NCI-H1436 treated with DMSO at 0.1 percent for 48 hours (cell line): ENCODE data around the gene DUOX1.
"Not testable (repeated sequence)": the region's sequence is repeated elsewhere in the genome, so short reads cannot be mapped to it uniquely, and the experiment has no call there.

Experiments
- DNase-seq: peaks from one replicate; lab custom pipeline; 2025; lab: John Stamatoyannopoulos, UW

DUOX1 gene

GRCh38 chr15:45121706-45122417 is 7.9 kb upstream of the DUOX1 start:
- DNase-seq, result no peak

- no peak for DNase-seq
These were observed 7.1 kb upstream of the DUOX1 start for GRCh38 chr15:45122719-45123118.

- DNase-seq, result no peak
These were observed 6.4 kb upstream of the DUOX1 start for GRCh38 chr15:45123397-45123796.

GRCh38 chr15:45126535-45127158 is 3.1 kb upstream of the DUOX1 start:
- no peak for DNase-seq

GRCh38 chr15:45128971-45129639 is 689 bp upstream of the DUOX1 start:
- DNase-seq, result no peak

- DNase-seq, result no peak
These were observed 652 bp downstream of the DUOX1 start for GRCh38 chr15:45130291-45131000.

GRCh38 chr15:45131510-45131909 is 1.7 kb downstream of the DUOX1 start:
- no peak for DNase-seq

- DNase-seq, result no peak
These were observed 3.2 kb downstream of the DUOX1 start for GRCh38 chr15:45132844-45133560.

- DNase-seq, result no peak
These were observed 3.7 kb downstream of the DUOX1 start for GRCh38 chr15:45133561-45133920.

GRCh38 chr15:45134046-45134445 is 4.3 kb downstream of the DUOX1 start:
- no peak for DNase-seq

- no peak for DNase-seq
These were observed 5.1 kb downstream of the DUOX1 start for GRCh38 chr15:45134682-45135604.

- not testable (repeated sequence) for DNase-seq
These were observed 6.0 kb downstream of the DUOX1 start for GRCh38 chr15:45135705-45136377.

GRCh38 chr15:45136378-45136764 is 6.6 kb downstream of the DUOX1 start:
- DNase-seq, result no peak

GRCh38 chr15:45137703-45138102 is 7.9 kb downstream of the DUOX1 start:
- DNase-seq, result no peak

- DNase-seq, result no peak
These were observed 9.3 kb downstream of the DUOX1 start for GRCh38 chr15:45138814-45139765.

- DNase-seq, result no peak
These were observed 10.0 kb downstream of the DUOX1 start for GRCh38 chr15:45139770-45140169.

- no peak for DNase-seq
These were observed 10.9 kb downstream of the DUOX1 start for GRCh38 chr15:45140557-45141250.

- no peak for DNase-seq
These were observed 11.6 kb downstream of the DUOX1 start for GRCh38 chr15:45141386-45141785.

GRCh38 chr15:45143056-45143455 is 13.3 kb downstream of the DUOX1 start:
- DNase-seq, result no peak
